Activated CD8-positive, alpha-beta T cell treated with anti-CD3 and anti-CD28 coated beads for 36 hours (primary cell): Measurements from ENCODE around the gene CD59. TPM values are rescaled to one million over a fixed set of nuclear protein-coding genes. Genes with fewer than 3 reads are reported as not detected.

Experiments used
- ATAC-seq: fragments of 200-7000 bp; cut with Tn5 transposase; one replicate; pipeline ENCODE4 v1.10.0; 2021; ENCODE audit warnings: mild to moderate bottlenecking, moderate library complexity
- CTCF ChIA-PET: fragments of 350-600 bp; sonication (Branson Sonifier 250); formaldehyde crosslinking; loops from one replicate; lab custom pipeline; 2021; ENCODE audit warnings: antibody characterized with exemption; lab: Charles Lee
- POLR2A ChIA-PET: fragments of 350-600 bp; sonication (Branson Sonifier 250); formaldehyde crosslinking; loops from one replicate; lab custom pipeline; 2021; ENCODE audit warnings: antibody characterized with exemption; lab: Charles Lee
- DNase-seq: peaks from one replicate; pipeline ENCODE4 v3.0.0-alpha.2; 2020
- H3K27ac Mint-ChIP-seq: one replicate; pipeline ENCODE4 v1.8.0; 2021; ENCODE audit warnings: mild to moderate bottlenecking, mixed read lengths
- H3K27me3 Mint-ChIP-seq: one replicate; pipeline ENCODE4 v1.8.0; 2021; ENCODE audit warnings: mixed read lengths
- H3K36me3 Mint-ChIP-seq: one replicate; pipeline ENCODE4 v1.8.0; 2021; ENCODE audit warnings: low read depth, mixed read lengths
- H3K4me1 Mint-ChIP-seq: one replicate; pipeline ENCODE4 v1.8.0; 2021; ENCODE audit warnings: low read depth, mixed read lengths
- H3K4me3 Mint-ChIP-seq: one replicate; pipeline ENCODE4 v1.8.0; 2021; ENCODE audit warnings: mild to moderate bottlenecking, moderate library complexity, mixed read lengths
- H3K9me3 Mint-ChIP-seq: one replicate; pipeline ENCODE4 v1.8.0; 2021; ENCODE audit warnings: mixed read lengths
- intact Hi-C: fragments of 100-400 bp; cut with micrococcal nuclease; formaldehyde crosslinking; loops from one replicate; pipeline ENCODE4 v1.10.0; 2022
- total RNA-seq, 2 experiments: library from RNA; stranded (reverse); gene quantifications; one replicate each; pipeline ENCODE4 v1.2.3, GENCODE V29; 2021
- TF ChIP-seq, protein P1 (sequence below): fragments of 200-600 bp; IDR thresholded peaks from one replicate; pipeline ENCODE4 v1.8.0; 2022; ENCODE audit warnings: antibody characterized with exemption, mild to moderate bottlenecking

Gene CD59
- total RNA-seq, 2 experiments from 2014 or later = 36.0 to 36.1 TPM

DNA sequence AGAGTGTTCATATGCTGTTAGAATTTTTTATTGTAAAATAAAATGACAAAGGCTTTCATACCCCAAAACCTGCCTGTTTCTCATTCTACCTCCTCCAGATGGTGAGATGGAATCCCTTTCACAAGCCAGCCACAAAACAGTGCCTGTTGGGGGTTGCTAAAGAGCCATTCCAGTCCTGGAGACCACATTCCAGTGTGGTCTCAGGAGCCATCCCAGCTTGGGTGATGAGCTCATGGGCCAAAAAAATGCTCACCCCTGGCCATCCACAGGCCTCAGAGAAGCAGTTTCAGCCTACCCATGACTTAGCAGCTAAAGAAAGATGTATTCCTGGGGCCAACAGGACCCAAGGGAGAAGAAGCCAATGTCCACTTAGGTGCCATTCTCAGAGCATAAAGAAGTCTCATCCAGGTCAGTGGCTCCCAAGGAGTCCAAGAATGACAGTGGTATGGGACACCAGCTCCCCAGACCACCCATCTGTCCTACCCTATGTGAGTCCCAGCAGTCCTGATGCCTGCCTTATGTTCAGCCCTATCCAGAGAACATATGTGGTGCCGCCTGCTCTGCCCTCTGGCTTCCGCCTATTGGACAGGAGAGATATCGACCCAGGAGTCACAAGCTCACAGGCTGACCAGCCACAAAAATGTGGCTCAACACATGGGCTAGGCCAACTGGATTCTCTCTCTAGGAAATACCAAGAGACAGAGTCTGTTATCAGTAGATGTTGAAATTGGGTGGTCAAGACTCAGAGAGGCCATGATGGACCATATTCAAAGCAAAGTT is 62.0 kb downstream of the CD59 start:
- peaks cover 14% of the 10 kb centered on the region for H3K27me3 Mint-ChIP-seq
- no peak for DNase-seq
- ChIA-PET POLR2A (interaction anchor here (0.6 kb wide), 1 partner anchor 837 kb away, joined by 4 read pairs; no protein-coding TSS in a partner anchor), CTCF (interaction anchor here (1.2 kb wide), 1 partner anchor 68 kb away, joined by 3 read pairs; no protein-coding TSS in a partner anchor)
- no peak overlapping the region for H3K4me3 Mint-ChIP-seq
- no peak for ATAC-seq
- peaks cover 6% of the 10 kb centered on the region for H3K9me3 Mint-ChIP-seq
- H3K27ac Mint-ChIP-seq = no peak overlapping the region
- H3K4me1 Mint-ChIP-seq = no peaks in the 10 kb centered on the region
- TF ChIP-seq, protein P1, sequence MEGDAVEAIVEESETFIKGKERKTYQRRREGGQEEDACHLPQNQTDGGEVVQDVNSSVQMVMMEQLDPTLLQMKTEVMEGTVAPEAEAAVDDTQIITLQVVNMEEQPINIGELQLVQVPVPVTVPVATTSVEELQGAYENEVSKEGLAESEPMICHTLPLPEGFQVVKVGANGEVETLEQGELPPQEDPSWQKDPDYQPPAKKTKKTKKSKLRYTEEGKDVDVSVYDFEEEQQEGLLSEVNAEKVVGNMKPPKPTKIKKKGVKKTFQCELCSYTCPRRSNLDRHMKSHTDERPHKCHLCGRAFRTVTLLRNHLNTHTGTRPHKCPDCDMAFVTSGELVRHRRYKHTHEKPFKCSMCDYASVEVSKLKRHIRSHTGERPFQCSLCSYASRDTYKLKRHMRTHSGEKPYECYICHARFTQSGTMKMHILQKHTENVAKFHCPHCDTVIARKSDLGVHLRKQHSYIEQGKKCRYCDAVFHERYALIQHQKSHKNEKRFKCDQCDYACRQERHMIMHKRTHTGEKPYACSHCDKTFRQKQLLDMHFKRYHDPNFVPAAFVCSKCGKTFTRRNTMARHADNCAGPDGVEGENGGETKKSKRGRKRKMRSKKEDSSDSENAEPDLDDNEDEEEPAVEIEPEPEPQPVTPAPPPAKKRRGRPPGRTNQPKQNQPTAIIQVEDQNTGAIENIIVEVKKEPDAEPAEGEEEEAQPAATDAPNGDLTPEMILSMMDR = no peak
- intact Hi-C loops = no loop called here
- H3K36me3 Mint-ChIP-seq = no peaks in the 10 kb centered on the region

DNA sequence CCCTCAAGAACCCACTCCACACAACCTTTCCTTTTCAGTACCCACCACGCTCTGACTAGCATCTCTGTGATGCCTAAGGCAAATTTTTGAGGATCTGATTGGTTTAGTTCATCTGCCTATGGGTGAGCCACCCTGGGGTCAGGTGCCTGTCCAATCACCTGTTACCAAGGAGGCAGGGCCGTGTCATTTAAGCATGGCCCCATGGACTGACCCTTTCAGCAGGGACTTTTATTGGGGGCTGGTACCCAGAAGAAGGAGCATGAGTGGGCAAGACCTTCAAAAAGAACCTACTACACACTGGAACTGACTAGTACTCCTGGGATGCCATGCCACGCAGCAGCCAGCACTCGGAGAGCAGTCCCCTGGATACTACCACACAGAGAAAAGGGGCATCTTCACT is 64.0 kb downstream of the CD59 start:
- H3K4me3 Mint-ChIP-seq = no peak overlapping the region
- H3K27me3 Mint-ChIP-seq = peaks cover 4% of the 10 kb centered on the region
- intact Hi-C loops = no loop called here
- no peaks in the 10 kb centered on the region for H3K9me3 Mint-ChIP-seq
- TF ChIP-seq, protein P1 = no peak
- POLR2A ChIA-PET = no interaction called here
- CTCF ChIA-PET = no interaction called here
- H3K4me1 Mint-ChIP-seq = no peaks in the 10 kb centered on the region
- ATAC-seq = no peak
- DNase-seq = no peak
- H3K27ac Mint-ChIP-seq = no peak overlapping the region
- no peaks in the 10 kb centered on the region for H3K36me3 Mint-ChIP-seq

DNA sequence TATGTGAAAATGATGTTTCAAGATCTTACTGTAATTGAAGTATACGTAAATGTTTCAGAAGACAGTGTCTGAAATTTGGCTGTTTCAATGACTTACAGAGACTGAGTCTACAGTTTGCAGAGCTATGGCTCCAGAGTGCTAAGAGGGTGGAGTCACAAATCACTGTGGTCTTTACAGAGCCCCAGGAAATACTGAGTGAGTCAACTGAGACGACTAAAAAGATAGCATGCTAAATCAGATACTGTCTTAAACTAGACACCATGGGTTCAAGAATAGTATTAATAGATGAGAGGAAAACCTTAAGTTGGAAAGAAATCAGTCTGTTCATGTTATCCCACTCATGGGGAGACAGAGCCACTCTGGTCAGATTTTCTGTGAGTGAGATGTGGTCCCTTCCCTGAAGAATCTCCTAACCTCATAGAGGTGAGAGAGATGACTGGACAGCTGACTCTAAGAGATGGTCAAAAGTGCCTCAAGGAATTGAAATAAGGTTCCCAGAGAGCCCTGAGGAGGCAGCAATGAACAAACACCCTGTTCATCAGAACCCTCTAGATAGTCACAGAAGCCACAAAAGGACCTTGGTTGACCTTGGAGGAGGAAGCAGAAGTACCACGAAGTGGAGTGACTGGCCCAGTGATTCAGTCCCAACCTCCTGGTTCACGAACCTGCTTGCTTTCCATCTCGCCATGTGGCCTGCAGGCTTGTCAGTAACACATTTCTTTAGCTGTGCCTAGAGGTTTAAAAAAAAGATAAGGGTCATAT is 65.8 kb downstream of the CD59 start:
- no peak overlapping the region for H3K4me3 Mint-ChIP-seq
- no peaks in the 10 kb centered on the region for H3K36me3 Mint-ChIP-seq
- ATAC-seq (peak; percentile 69), DNase-seq (peak; percentile 4)
- intact Hi-C loops = no loop called here
- no peaks in the 10 kb centered on the region for H3K9me3 Mint-ChIP-seq
- H3K4me1 Mint-ChIP-seq = no peaks in the 10 kb centered on the region
- TF ChIP-seq, protein P1 = no peak
- H3K27ac Mint-ChIP-seq = no peak overlapping the region
- ChIA-PET CTCF (interaction anchor here (1.9 kb wide), 1 partner anchor 12 kb away, joined by 4 read pairs; no protein-coding TSS in a partner anchor), POLR2A (no interaction called here)
- H3K27me3 Mint-ChIP-seq = peaks cover 4% of the 10 kb centered on the region

DNA sequence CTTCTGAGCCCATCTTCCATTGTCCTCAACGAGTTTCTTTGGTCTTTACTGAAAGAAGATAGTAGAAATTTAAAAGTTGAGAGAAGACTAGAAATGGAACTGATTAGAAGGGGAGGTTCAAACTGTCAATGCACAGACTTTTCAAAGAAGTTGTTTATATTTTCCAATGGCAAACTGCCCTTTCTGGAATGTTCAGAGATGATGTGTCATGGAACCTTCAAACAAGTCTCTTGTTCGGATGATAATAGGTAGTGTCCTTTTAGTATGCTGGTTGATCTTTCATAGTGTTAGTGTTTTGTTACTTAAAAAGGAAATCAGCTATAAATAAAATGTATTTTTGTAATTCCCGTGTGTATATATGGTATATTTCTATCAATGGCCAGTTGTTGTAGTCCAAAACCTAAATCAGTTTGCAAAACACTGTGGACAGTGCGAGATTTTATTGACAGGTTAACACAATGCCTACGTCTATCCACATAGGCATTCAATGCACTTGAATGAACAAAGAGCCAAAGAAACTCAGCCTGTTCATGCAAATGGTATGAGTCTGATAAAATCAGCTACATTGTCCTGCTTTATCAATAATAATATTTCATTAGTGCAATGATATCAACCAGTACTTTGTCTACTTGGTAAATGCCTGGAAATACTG is 66.5 kb downstream of the CD59 start:
- H3K9me3 Mint-ChIP-seq = no peaks in the 10 kb centered on the region
- TF ChIP-seq, protein P1 = no peak
- no peak overlapping the region for H3K27ac Mint-ChIP-seq
- H3K27me3 Mint-ChIP-seq = peaks cover 4% of the 10 kb centered on the region
- ChIA-PET POLR2A (no interaction called here), CTCF (interaction anchor here (1.2 to 1.9 kb wide), 2 partner anchors 13 to 138 kb away, joined by 3 to 4 read pairs; no protein-coding TSS in a partner anchor)
- no peaks in the 10 kb centered on the region for H3K4me1 Mint-ChIP-seq
- no peaks in the 10 kb centered on the region for H3K36me3 Mint-ChIP-seq
- DNase-seq (no peak), ATAC-seq (no peak)
- intact Hi-C loops = no loop called here
- H3K4me3 Mint-ChIP-seq = no peak overlapping the region
